Measurements from ENCODE around the gene MBTD1.

DNA sequence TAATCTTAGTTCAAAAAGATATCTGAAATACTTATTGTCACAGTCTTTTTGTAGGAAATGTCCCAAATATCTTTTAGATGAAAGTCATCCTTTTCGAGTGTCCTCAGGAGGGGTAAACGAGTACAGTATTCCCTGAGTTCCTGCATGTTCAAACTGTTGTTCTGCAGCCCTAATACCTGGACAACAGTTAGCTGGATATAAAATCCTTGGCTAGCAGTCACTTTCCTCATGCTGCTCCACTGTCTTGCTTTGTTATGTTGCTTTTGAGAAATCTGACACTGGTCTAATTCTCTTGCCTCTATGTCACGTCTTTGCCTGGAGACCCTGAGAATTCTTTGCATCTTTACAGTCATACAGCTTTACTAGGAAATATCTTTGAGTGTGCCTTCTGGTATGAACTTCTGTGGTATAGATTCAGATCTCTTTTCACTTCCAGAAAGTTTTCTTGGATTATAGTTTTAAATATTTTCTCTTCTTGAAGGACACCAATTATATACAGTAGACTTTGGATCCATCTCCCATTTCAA lies 9.5 kb downstream of the MBTD1 start:
- TF ChIP-seq, protein P1, sequence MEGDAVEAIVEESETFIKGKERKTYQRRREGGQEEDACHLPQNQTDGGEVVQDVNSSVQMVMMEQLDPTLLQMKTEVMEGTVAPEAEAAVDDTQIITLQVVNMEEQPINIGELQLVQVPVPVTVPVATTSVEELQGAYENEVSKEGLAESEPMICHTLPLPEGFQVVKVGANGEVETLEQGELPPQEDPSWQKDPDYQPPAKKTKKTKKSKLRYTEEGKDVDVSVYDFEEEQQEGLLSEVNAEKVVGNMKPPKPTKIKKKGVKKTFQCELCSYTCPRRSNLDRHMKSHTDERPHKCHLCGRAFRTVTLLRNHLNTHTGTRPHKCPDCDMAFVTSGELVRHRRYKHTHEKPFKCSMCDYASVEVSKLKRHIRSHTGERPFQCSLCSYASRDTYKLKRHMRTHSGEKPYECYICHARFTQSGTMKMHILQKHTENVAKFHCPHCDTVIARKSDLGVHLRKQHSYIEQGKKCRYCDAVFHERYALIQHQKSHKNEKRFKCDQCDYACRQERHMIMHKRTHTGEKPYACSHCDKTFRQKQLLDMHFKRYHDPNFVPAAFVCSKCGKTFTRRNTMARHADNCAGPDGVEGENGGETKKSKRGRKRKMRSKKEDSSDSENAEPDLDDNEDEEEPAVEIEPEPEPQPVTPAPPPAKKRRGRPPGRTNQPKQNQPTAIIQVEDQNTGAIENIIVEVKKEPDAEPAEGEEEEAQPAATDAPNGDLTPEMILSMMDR (IDR thresholded peaks at IDR 0.05) = no peak
- no peak for TF ChIP-seq EZH2phosphoT487 (IDR thresholded peaks at IDR 0.05)
- no peak for TF ChIP-seq EZH2 (IDR thresholded peaks at IDR 0.05)

All from neural progenitor cell (in vitro differentiated cells).